NCI-H82 (cell line): Measurements from ENCODE around the gene TMEM38B.
"Not testable (repeated sequence)": the region's sequence is repeated elsewhere in the genome, so short reads cannot be mapped to it uniquely, and the experiment has no call there.

Experiments used
- DNase-seq: peaks from one replicate; lab custom pipeline; 2025; lab: John Stamatoyannopoulos, UW

Gene TMEM38B

DNA sequence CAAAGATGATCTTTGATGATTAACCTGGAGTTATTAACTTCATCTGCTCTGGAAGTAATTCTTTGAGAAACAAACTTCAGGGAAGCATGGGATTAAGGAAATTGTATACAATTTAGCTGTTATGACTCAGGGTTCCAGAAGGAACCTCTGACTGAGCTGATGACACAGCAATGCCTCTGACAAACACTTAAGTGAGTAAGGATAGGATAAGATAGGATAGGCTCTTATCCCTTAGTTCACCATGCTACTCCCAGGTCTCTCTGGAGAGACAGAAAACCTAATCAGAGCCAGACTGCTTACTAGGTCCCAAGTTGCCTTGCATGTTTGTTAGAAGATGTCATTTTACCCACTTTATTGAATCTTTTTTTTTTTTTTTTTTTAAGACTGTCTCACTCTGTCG, 12.6 kb upstream of the TMEM38B start:
- DNase-seq, result no peak

GRCh38 chr9:105683688-105684275, 10.6 kb upstream of the TMEM38B start:
- DNase-seq, result peak; percentile 52

GRCh38 chr9:105686936-105687335, 7.4 kb upstream of the TMEM38B start:
- DNase-seq, result no peak

- DNase-seq, result peak; percentile 13
Measured at GRCh38 chr9:105690742-105691141, 3.6 kb upstream of the TMEM38B start.

- DNase-seq, result peak; percentile 50
Measured at GRCh38 chr9:105693435-105694189, 729 bp upstream of the TMEM38B start.

GRCh38 chr9:105694848-105695581, 674 bp downstream of the TMEM38B start:
- peak; percentile 74 for DNase-seq

- DNase-seq, result no peak
Measured at GRCh38 chr9:105696219-105696793, 2.0 kb downstream of the TMEM38B start.

DNA sequence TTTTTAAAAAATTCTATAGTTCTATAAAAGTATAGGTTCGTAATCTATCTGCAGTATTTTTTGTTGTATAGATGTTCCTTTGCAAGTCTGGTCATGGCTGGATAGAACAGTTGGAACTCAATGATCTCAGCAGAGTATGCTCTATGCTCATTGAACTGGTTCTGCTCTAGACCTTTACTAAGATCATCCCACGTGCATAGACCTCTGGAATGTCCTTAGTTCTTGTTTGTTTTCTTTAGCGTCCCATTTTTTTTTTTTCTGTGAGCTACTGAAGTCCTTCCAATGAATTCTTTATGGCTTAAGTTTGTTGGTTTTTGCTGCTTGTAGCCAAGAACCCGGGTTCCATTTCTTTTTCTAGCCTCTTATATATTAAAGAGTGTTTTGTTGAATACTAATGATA, 3.5 kb downstream of the TMEM38B start:
- DNase-seq, result no peak

- DNase-seq, result no peak
Measured at GRCh38 chr9:105698348-105698870, 4.1 kb downstream of the TMEM38B start.

DNA sequence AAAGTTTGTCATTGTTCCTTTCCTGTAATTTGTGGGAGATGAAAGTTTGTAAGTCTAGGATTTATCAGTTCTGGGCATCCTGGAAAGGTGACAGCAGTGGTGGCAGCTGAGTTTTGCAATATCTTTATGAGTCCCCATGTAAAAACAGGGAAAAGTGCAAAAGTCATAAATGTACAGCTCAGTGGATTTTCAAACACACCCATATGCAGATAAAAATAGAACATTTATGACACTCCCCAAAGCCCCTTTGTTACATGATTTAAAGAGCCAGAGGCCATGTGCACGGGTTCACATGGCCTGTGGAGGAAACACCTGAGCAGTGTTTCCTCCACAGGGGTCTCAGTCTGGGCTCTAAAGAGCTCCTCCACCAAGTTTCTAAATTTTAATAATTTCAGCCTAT, 6.3 kb downstream of the TMEM38B start:
- DNase-seq, result no peak

DNA sequence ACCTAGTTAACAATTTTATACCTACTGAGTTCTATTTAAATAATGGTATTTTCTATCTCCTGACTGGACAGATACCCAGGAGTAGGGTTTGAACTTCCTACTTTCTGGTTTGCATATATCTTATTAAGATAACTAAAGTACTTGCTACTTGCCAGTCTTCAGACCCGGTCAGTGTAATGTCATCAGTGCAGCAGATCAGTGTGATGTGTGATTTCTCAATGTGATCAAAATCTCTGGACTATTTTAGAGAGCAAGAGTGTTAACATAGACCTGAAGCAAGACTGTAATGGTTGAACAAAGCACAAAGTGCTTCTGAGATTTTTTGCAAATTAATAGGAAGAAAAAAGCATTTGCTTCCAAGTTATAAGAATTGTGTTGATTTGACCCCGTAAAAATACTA, 6.8 kb downstream of the TMEM38B start:
- no peak for DNase-seq

- no peak for DNase-seq
Measured at GRCh38 chr9:105702207-105702606, 7.9 kb downstream of the TMEM38B start.

- DNase-seq, result not testable (repeated sequence)
Measured at GRCh38 chr9:105703638-105704037, 9.3 kb downstream of the TMEM38B start.

DNA sequence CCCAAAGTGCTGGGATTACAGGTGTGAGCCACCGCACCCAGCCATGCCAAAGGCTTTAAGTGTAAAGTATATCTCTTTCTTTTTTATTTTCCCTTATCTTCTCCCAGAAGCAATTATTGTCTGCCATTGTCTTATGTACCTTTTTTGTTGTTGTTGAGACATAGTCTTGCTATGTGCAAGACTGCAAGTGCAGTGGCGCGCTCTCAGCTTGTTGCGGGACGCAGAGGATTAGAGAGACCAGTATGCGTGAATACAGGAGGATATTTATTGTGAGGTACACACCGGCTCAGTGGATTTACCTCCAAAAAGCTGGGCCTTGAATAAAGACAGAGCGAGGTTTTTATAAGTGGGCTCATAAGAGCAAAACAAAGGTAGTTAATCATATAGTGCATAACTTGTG, 11.8 kb downstream of the TMEM38B start:
- DNase-seq, result no peak

DNA sequence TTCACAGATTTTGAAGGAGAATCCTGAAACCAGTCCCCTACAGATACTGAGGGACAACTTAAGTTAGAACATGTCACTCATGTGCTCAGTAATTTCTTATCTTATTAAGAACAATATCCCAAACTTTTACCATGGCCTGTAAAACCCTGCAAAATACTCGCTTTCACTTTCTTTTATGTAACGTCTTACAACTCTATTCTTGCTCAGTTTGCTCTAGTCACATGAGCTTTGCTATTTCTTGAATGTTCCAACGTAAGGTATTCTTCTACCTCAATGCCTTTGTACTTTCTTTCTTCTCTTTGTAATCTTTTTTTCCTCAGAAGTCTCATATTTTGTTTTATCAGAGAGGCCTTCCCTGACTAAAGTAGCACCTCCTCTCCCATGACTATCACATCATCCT, 14.1 kb downstream of the TMEM38B start:
- no peak for DNase-seq

GRCh38 chr9:105710638-105711037, 16.3 kb downstream of the TMEM38B start:
- DNase-seq, result no peak

DNA sequence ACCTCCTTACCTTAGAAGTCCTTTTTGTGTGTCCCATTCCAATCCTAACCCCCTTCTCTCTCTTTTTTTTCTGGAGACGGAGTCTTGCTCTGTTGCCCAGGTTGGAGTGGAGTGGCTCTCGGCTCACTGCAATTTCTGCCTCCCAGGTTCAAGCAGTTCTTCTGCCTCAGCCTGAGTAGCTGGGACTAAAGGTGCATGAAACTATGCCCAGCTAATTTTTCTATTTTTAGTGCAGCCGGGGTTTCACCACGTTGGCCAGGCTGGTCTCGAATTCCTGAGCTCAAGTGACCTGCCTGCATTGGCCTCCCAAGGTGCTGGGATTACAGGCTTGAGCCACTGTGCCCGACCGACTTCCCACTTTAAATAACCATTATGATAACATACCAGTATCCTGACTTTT, 17.5 kb downstream of the TMEM38B start:
- no peak for DNase-seq

DNA sequence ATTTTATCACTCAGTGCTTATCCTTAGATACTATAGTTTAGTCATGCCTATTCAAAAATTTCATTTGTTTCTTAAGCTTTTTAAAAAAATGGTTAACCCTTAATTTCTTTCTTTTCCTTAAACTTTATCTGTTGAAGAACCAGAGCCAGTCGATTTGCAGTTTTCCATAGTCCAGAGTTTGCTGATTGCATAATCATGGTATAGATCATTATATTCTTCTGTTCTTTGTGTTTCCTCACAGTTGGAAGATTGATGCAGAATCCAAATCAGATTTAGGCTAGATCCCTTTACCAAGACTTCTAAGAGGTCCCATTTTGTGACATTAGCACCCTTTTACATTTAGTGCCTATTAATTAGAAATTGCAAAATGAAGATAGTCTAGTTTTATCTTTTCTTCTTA, 18.0 kb downstream of the TMEM38B start:
- no peak for DNase-seq

DNA sequence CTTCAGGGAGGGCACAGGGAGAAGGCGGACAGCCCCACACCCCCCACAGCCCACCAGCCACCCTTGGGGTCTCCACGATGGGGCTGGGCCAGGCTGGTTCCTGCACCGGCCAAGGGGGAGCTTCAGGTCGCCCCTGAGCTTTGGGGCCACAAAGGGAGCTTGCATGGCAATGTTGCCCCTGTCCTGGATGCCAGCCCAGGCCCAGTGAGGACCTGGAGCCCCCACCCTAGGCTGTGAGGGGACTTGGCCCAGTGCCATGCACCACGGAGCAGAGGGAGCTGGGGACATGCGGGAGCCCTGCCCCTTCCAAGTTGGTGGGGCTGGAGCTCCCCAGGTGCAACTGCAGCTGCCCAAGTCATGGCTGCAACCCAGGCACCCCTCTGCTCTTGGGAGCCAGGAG, 18.4 kb downstream of the TMEM38B start:
- no peak for DNase-seq

- no peak for DNase-seq
Measured at GRCh38 chr9:105713260-105714019, 19.1 kb downstream of the TMEM38B start.

- DNase-seq, result no peak
Measured at GRCh38 chr9:105714020-105714331, 19.6 kb downstream of the TMEM38B start.

GRCh38 chr9:105716146-105716545, 21.8 kb downstream of the TMEM38B start:
- no peak for DNase-seq
